GM21528 (cell line): ENCODE measurements around the gene GPX7.
"Not testable (repeated sequence)": the region's sequence is repeated elsewhere in the genome, so short reads cannot be mapped to it uniquely, and the experiment has no call there.

Experiments
- ATAC-seq: cut with Tn5 transposase; IDR thresholded peaks from one replicate; pipeline ENCODE4 v1.9.1; 2021; ENCODE audit warnings: mild to moderate bottlenecking, moderate library complexity; ENCODE audit not compliant: unreplicated experiment, low FRiP score

GPX7 gene

GRCh38 chr1:52601991-52602855 lies at the start of gene GPX7:
TSS of gene GPX7 (plus strand) at chr1:52602371. CDS start at chr1:52602410, 39 bp downstream.
- ATAC-seq = no peak

DNA sequence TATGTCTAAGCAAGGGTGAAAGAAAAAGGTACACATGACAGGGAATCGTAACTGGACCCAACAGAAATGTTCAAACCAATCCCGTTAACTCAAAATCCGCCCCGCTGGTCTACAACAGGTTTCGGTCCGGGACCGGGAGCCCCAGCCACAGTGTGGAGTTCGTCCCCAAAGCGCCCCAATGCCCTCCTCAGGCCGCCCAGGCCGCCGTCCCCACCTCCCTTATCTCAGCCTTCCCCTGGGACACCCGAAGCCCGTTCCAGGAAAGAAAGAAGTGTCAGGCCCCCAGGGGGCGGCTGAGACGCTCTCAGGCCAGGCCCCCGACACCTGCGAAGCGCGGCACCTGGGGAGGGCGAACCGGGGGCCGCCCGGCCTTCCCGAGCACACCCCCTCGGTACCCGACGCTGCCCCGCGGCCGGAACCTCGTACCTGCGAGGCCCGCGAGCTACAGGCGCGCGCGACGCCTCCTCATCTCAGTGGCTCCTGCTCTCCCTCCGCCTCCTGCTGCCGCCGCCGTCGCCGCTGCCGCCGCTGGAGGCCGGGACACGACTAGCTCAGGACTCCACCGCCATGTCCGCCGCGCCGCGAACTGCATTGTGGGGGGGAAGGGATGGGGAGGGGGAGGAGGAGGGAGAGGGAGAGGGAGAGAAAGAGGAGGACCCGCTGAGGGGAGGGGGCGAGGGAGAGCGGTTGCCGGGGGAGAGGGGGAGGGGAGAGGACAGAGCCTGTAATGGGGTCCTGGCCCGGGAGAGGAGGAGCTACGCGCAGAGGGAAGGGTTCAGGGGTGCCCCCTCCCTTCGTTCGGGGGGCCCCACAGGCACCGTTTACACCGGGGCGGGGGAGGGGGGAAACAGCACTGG lies 49.4 kb upstream of the GPX7 start, which contains the start of gene TUT4:
TUT4 (minus strand) TSS at position 588 of the 857 bp plus-strand sequence. CDS start 26,812 bp downstream, outside the sequence.
- ATAC-seq = peak; percentile 42

DNA sequence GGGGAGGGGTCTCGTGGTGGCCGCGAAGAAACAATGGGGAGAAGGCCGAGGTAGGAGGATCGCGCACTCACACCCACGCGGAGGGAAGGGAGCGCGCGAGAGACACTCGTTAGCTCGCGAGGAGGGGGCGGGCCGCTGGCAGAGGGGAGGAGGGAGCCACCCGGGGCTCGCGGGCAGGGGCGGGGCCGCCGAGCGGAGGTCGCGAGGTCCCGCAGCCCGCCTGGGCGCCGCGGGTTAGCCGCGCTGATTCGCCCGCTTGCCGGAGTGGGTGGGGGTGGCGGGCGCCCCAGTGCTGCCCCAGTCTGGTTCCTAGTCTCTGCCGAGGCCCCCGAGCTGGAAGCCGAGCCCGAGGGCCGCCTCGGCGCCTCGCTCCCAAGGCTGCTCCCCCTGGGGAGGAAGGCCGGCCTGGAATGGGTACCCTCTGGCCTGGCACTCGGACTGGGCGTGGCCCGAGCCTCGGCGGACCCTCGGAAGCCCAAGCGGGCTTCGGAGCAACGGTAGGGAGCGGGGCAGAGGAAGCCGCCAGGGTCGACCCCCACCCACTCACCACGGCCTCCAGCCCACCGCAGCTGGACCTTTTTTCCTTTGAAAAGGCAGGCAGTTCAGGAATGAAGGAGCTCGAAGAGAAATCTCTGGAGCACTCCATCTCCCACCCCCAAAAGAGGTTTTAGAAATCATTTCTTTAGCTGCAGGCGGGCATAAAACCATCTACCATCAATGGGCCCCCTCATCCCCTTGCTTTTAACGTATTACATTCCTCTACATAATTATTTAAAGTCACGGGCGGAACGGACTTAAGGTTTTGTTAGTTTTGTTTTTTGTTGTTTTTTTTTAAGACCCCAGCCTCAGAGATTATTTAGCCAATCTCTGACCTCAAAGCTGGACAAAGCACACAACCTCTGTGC lies 48.6 kb upstream of the GPX7 start:
- peak; percentile 62 for ATAC-seq

GRCh38 chr1:52554267-52554640 lies 47.9 kb upstream of the GPX7 start:
- no peak for ATAC-seq

DNA sequence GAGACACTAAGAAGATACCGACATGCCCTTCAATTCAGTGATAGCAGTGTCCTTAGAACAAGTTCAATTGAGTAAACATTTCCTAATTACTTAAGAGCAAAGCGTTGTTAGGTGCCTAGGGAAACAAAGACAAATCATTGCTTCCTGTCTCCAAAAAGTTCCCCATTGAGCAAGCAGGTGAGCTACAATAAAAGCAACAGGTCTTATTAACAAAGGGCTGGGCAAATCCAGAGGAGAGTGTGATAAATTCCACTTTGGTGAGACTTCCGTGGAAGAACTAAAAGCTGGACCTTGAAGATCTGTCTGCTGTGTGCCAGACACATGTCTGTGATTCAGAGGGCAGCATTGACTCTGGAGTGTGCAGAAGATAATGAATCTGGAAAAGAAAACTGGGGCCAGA lies 47.4 kb upstream of the GPX7 start:
- ATAC-seq = no peak

- no peak for ATAC-seq
These were observed 45.4 kb upstream of the GPX7 start for GRCh38 chr1:52556641-52557360.

DNA sequence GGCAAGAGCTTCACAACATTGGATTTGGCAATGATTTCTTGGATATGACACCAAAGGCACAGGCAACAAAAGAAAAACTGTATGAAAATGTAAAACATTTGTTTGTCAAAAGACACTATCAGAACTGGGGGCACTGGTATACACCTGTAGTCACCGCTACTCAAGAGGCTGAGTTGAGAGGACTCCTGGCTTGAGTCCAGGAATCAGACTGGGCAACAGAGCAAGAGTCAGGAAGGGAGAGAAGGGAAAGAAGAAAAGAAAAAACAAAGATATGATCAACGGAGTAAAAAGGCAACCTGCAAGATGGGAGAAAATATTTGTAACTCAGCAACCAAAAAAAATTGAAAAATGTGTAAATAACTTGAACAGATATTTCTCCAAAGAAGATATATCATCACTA lies 43.2 kb upstream of the GPX7 start:
- ATAC-seq = no peak

- no peak for ATAC-seq
These were observed 42.3 kb upstream of the GPX7 start for GRCh38 chr1:52559875-52560274.

GRCh38 chr1:52562766-52563165 lies 39.4 kb upstream of the GPX7 start:
- no peak for ATAC-seq

DNA sequence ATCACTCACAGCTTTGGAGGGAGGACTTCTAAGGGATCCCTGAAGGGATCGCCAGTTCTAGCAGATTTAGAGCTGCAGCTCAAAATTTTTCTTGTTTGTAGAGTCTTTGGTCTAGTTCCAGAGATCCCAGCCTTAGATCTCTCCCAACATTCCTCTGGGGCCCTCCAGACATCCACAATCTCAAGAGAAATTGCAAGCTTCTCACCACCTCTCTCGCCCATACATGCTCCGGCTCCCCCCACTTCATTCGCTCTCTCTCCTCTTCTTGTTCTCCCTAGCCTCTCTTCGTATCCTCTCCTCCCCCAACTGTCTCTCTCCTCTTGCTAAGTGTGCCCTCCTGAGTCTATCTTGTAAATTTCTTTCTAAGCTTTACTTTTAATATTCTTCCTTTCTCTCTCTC lies 34.2 kb upstream of the GPX7 start:
- ATAC-seq = no peak

DNA sequence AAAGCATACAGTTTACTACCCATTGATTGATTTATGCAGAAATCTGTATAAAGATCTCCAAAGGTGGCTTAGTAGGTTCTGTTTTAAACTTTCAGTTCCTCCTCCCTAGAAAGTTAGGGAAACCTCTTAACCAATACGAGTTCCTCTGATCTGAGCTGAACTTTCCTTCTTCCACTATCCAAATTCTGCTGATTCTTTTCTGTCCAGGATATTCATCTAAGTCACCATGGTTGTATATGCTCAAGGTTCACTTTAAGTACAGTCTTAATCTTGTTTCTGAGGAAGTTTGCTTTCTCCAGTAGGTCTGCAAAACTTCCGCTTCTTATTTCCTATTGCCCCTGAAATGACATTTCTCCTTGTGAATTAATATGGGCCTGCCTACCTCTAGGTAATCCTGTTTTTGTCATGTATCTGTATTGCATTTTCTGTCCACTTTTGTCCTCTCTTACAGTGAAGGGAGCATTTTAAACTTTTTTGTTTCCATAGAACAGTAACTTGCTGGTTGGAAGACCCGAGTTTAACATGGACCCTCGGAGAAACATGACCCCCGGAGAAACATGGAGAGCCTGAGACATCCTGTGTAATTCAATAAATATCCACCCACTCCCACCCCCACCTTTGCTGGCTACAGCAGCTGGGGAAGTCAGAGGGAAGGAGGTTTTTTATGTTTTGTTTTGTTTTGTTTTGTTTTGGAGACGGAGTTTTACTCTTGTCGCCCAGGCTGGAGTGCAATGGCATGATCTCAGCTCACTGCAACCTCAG lies 32.5 kb upstream of the GPX7 start:
- ATAC-seq = no peak

GRCh38 chr1:52571783-52572182 lies 30.4 kb upstream of the GPX7 start:
- no peak for ATAC-seq

GRCh38 chr1:52572387-52572786 lies 29.8 kb upstream of the GPX7 start:
- ATAC-seq = no peak

GRCh38 chr1:52574594-52574993 lies 27.6 kb upstream of the GPX7 start:
- no peak for ATAC-seq

- ATAC-seq = no peak
These were observed 26.1 kb upstream of the GPX7 start for GRCh38 chr1:52576074-52576473.

- not testable (repeated sequence) for ATAC-seq
These were observed 24.1 kb upstream of the GPX7 start for GRCh38 chr1:52578066-52578465.

DNA sequence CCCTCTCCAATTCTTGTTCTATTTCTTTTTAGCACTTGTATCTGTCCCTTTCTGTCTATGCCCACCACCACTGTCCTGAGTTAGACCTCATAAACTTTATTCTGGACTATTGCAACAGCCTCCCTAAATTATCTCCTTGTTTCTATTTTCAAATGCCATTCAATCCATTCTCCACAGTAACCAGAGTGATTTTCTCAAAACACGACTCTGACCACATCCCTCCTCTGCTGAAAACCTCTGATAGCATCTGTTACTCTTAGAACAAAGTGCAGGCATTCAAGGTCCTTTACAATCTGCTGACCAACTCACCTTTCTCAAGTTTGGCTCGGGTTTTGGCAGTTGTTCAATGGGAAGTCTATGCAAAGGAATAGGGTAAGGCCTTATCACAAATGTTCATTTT lies 22.8 kb upstream of the GPX7 start:
- no peak for ATAC-seq

GRCh38 chr1:52580283-52580682 lies 21.9 kb upstream of the GPX7 start:
- no peak for ATAC-seq

DNA sequence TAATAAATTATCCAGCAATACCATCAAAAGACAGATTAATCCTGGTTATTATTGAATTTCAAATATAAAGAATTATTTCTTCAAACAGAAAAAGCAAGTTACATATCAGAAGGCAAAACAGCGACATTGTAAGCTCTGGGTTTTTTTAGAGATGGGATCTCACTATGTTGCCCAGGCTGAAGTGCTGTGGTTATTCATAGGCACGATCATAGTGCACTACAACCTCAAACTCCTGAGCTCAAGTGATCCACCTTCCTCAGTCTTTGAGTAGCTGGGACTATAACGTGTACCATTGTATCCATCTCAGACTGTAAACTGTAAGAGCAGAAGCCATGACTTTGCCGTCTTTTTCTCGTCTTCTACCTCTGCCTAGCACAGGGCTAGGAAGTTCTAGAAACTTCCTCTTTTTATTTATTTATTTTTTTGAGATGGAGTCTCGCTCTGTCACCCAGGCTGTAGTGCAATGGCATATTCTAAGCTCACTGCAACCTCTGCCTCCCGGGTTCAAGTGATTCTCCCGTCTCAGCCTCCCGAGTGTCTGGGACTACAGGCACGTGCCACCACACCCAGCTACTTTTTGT lies 20.0 kb upstream of the GPX7 start:
- no peak for ATAC-seq
